HG02759 (cell line): ENCODE results near the gene PKM.

ENCODE experiments used
- ATAC-seq: cut with Tn5 transposase; IDR thresholded peaks from one replicate; pipeline ENCODE4 v1.9.1; 2021; ENCODE audit warnings: mild to moderate bottlenecking, moderate library complexity; ENCODE audit not compliant: unreplicated experiment

PKM gene

GRCh38 chr15:72236381-72237003 lies 5.5 kb upstream of the PKM start:
- ATAC-seq, result no peak

- no peak for ATAC-seq
Measured at GRCh38 chr15:72235298-72235697, 4.3 kb upstream of the PKM start.

GRCh38 chr15:72233769-72234168 lies 2.8 kb upstream of the PKM start:
- ATAC-seq, result no peak

GRCh38 chr15:72231833-72232478 lies 966 bp upstream of the PKM start:
- no peak for ATAC-seq

GRCh38 chr15:72230197-72231065 lies 559 bp downstream of the PKM start:
- peak; percentile 14 for ATAC-seq

- ATAC-seq, result no peak
Measured at GRCh38 chr15:72229947-72230196, 1.1 kb downstream of the PKM start.

- no peak for ATAC-seq
Measured at GRCh38 chr15:72229076-72229946, 1.7 kb downstream of the PKM start.

GRCh38 chr15:72227720-72228119 lies 3.3 kb downstream of the PKM start:
- no peak for ATAC-seq

- no peak for ATAC-seq
Measured at GRCh38 chr15:72227192-72227586, 3.8 kb downstream of the PKM start.

- ATAC-seq, result no peak
Measured at GRCh38 chr15:72223278-72223677, 7.7 kb downstream of the PKM start.

- no peak for ATAC-seq
Measured at GRCh38 chr15:72222393-72222792, 8.6 kb downstream of the PKM start.

GRCh38 chr15:72220687-72221086 lies 10.3 kb downstream of the PKM start:
- ATAC-seq, result no peak

GRCh38 chr15:72217216-72217615 lies 13.8 kb downstream of the PKM start:
- no peak for ATAC-seq

GRCh38 chr15:72216079-72216478 lies 14.9 kb downstream of the PKM start:
- ATAC-seq, result no peak

- ATAC-seq, result no peak
Measured at GRCh38 chr15:72207558-72208085, 23.4 kb downstream of the PKM start.

GRCh38 chr15:72206677-72207000 lies 24.4 kb downstream of the PKM start:
- ATAC-seq, result no peak

GRCh38 chr15:72205896-72206676 lies 24.9 kb downstream of the PKM start:
- ATAC-seq, result no peak

GRCh38 chr15:72205273-72205672 lies 25.7 kb downstream of the PKM start:
- no peak for ATAC-seq

- no peak for ATAC-seq
Measured at GRCh38 chr15:72203507-72203837, 27.5 kb downstream of the PKM start.

GRCh38 chr15:72202801-72203506 lies 28.0 kb downstream of the PKM start:
- ATAC-seq, result no peak
